HG03280 (cell line): Measurements from ENCODE around the gene COMP.

Experiments used
- ATAC-seq: cut with Tn5 transposase; IDR thresholded peaks from one replicate; pipeline ENCODE4 v1.9.1; 2021; ENCODE audit warnings: mild to moderate bottlenecking, moderate library complexity; ENCODE audit not compliant: unreplicated experiment

COMP gene

GRCh38 chr19:18770663-18771327, 20.3 kb downstream of the COMP start:
- ATAC-seq, result no peak

- ATAC-seq, result no peak
These were observed 21.0 kb downstream of the COMP start for GRCh38 chr19:18769989-18770528.

GRCh38 chr19:18768997-18769891, 21.9 kb downstream of the COMP start:
- ATAC-seq, result no peak

- ATAC-seq, result no peak
These were observed 22.9 kb downstream of the COMP start for GRCh38 chr19:18768046-18768771.

- ATAC-seq, result no peak
These were observed 25.9 kb downstream of the COMP start for GRCh38 chr19:18765224-18765623.

- ATAC-seq, result no peak
These were observed 26.5 kb downstream of the COMP start for GRCh38 chr19:18764591-18765051.

GRCh38 chr19:18763674-18764590, 27.2 kb downstream of the COMP start:
- no peak for ATAC-seq

GRCh38 chr19:18762125-18763023, 28.7 kb downstream of the COMP start:
- ATAC-seq, result no peak

GRCh38 chr19:18761531-18762110, 29.5 kb downstream of the COMP start:
- no peak for ATAC-seq

- ATAC-seq, result no peak
These were observed 30.4 kb downstream of the COMP start for GRCh38 chr19:18760440-18761383.

GRCh38 chr19:18759995-18760426, 31.1 kb downstream of the COMP start:
- no peak for ATAC-seq

GRCh38 chr19:18759304-18759994, 31.7 kb downstream of the COMP start:
- ATAC-seq, result no peak

GRCh38 chr19:18756896-18757295, 34.2 kb downstream of the COMP start:
- ATAC-seq, result no peak

- no peak for ATAC-seq
These were observed 36.6 kb downstream of the COMP start for GRCh38 chr19:18754501-18754900.

GRCh38 chr19:18751571-18751970, 39.5 kb downstream of the COMP start:
- ATAC-seq, result no peak

- no peak for ATAC-seq
These were observed 40.7 kb downstream of the COMP start for GRCh38 chr19:18750295-18750970.
